Choroid plexus epithelial cell (primary cell): Measurements from ENCODE around the gene POU2F3.
A peak's percentile ranks its signal among the peaks of the same experiment; 100 is the strongest.

ENCODE experiments used
- DNase-seq: peaks from one replicate; pipeline ENCODE4 v3.0.0-alpha.2; 2010; ENCODE audit warnings: low read depth
- H3K4me3 ChIP-seq: 2 replicates; pipeline ENCODE4 v1.5.1; 2011; ENCODE audit warnings: low read depth, mild to moderate bottlenecking, control low read depth, low read length, moderate library complexity
- CTCF ChIP-seq: conservative IDR thresholded peaks from 2 replicates; pipeline ENCODE4 v1.5.1; 2011; ENCODE audit warnings: low read depth, mild to moderate bottlenecking, control low read depth, inconsistent platforms, low read length, moderate library complexity

POU2F3 gene

DNA sequence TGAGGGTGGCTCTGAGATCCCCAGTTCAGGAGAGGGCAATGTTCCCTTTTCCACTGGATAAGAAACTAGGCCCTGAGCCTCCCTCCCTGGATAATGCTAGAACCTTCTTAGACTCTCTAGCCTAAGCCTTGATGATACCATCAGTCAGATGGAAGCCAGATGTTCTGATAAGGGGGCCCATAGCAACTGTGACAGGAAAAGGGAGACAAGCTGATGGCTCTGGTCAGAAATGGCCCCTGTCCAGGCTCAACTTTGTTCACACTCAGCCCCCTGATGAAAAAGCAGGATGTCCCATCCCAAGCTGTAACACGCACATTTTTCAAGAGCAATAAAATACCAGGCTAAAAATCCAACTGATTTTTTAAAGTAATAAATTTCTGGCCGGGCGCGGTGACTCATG, 36.3 kb upstream of the POU2F3 start:
- H3K4me3 ChIP-seq = no peak overlapping the region
- no peak for TF ChIP-seq CTCF
- no peak for DNase-seq

GRCh38 chr11:120205596-120206161, 34.3 kb upstream of the POU2F3 start:
- no peak overlapping the region for H3K4me3 ChIP-seq
- TF ChIP-seq CTCF = no peak
- peak; percentile 74 for DNase-seq

GRCh38 chr11:120207512-120207911, 32.4 kb upstream of the POU2F3 start:
- no peak overlapping the region for H3K4me3 ChIP-seq
- TF ChIP-seq CTCF = no peak
- no peak for DNase-seq

DNA sequence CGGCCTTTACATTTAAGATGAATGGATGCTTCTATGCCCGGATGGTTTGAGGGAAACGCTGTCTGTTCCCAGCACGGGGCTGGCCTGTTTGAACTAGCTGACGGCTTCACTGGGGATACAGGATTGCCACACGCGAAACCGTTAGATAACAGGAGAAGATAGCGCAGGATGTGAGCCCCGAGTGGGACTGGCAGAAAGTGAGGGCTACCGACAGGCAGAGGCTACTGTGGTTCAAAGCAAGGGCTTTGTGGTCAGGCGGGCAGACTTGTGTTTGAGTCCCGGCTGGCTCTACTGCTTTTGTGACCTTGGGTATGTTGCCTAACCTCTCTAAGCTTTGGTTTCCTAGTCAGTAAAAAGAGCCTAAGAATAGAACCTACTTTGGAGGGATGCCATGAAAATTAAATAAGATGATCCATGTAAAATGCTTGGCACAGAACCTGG, 31.9 kb upstream of the POU2F3 start:
- TF ChIP-seq CTCF = no peak
- no peak for DNase-seq
- H3K4me3 ChIP-seq = no peak overlapping the region

- peak; percentile 48 for DNase-seq
- no peak for TF ChIP-seq CTCF
- H3K4me3 ChIP-seq = no peak overlapping the region
Measured at GRCh38 chr11:120208777-120209176, 31.2 kb upstream of the POU2F3 start.

DNA sequence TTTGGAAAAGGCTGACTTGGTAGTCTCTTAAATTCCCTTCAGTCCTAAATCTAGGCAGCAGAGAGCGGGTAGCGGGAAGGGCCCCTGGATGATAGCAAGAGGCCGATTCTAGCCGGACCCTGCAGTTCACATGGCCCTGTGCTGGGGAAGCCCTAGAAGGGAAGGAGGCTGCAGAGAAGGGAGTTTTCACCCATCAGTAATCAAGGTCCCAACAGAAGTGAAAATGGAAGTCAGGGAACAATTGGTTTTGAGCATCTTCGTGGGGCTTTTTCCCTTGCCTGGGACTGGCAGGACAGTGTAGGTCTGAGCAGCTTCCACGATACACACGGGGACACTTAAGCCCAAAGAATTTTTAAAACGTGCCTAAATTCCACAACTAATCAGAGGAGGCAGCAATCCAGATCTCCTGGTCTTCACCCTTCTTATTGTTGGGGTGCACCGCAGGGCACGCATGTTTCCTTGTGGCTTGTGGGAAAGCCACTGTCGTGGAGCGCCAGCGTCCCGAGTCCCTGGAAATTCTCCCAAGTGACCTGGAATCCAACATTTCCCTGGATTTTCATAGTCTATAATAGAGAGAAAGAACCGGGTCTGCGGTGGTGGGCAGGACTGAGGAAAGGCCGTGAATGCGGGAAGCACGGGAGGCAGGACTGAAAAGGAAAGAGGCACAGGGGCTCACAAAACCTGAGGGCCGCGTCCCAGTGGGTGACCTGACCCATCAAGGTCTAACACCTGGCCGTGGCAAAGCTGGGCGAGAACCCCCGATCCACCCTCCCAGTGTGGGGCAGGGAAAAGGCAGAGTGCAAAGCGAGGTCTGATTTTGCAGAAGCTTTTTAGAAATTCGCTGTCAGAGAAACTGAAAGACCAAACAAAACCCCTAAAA, 30.0 kb upstream of the POU2F3 start:
- TF ChIP-seq CTCF = no peak
- DNase-seq = no peak
- peak overlapping the region; percentile 74 for H3K4me3 ChIP-seq
